AG09319 (cell line): ENCODE measurements around the gene NUDT22.

Experiments
- DNase-seq: peaks from one replicate; pipeline ENCODE4 v3.0.0-alpha.2; 2010; ENCODE audit warnings: low read depth; ENCODE audit errors: extremely low read depth
- CTCF ChIP-seq: IDR thresholded peaks from 2 replicates; pipeline ENCODE4 v1.5.1; 2011; ENCODE audit warnings: low read depth, mild to moderate bottlenecking, inconsistent platforms, low read length, moderate library complexity

NUDT22 gene

DNA sequence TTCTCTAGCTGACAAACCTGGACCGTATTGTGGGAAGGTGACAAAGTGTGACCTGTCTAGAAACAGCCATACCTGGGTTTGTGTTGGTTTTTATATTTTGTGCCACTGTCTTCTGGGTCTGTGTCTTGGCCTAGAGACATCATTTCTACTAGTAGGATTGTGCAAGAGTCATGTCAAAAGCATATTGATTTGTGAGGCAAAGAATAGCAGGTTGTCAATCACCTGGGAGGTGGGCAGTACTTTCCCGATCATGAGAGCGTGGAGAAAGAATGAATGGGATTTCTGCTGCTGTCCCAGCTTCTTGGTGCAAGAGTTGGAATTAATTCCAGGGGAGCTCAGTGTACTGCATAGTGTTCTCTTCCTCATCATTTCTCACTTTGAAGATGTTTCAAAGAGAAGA lies 24.5 kb upstream of the NUDT22 start:
- DNase-seq: no peak
- TF ChIP-seq CTCF: no peak

- TF ChIP-seq CTCF: no peak
Measured at GRCh38 chr11:64202992-64203391, 23.1 kb upstream of the NUDT22 start.

GRCh38 chr11:64203421-64204079 lies 22.5 kb upstream of the NUDT22 start:
- TF ChIP-seq CTCF: no peak

More at GRCh38 chr11:64202992-64203391, 23.1 kb upstream of the NUDT22 start:
- no peak for DNase-seq

GRCh38 chr11:64204080-64204440 lies 22.0 kb upstream of the NUDT22 start:
- TF ChIP-seq CTCF: no peak
- no peak for DNase-seq

More at GRCh38 chr11:64203421-64204079, 22.5 kb upstream of the NUDT22 start:
- no peak for DNase-seq

- TF ChIP-seq CTCF: peak; percentile 79
- DNase-seq: peak; percentile 97
Measured at GRCh38 chr11:64204464-64204989, 21.5 kb upstream of the NUDT22 start.

- TF ChIP-seq CTCF: no peak
- DNase-seq: no peak
Measured at GRCh38 chr11:64206457-64207255, 19.4 kb upstream of the NUDT22 start, which contains the start of gene FERMT3. FERMT3 (plus strand) TSS chr11:64206721; CDS start chr11:64207365, 644 bp downstream.
